SU-DHL-6 (cell line): Measurements from ENCODE around the gene UBE2O.
A peak's percentile ranks its signal among the peaks of the same experiment; 100 is the strongest.

ENCODE experiments used
- H2AFZ ChIP-seq: fragments of 200-600 bp; sonication (generic); 2 replicates; pipeline ENCODE4 v1.6.1; 2014; ENCODE audit warnings: low read depth, mild to moderate bottlenecking, moderate library complexity, mixed read lengths, antibody characterized with exemption, low read length; ENCODE audit not compliant: severe bottlenecking
- H3F3A ChIP-seq: fragments of 200-600 bp; shearing (Covaris generic); 2 replicates; pipeline ENCODE4 v1.6.0; 2016; ENCODE audit warnings: antibody characterized with exemption, mild to moderate bottlenecking; ENCODE audit not compliant: insufficient read depth
- H3K27ac ChIP-seq: fragments of 200-600 bp; sonication (generic); 2 replicates; pipeline ENCODE4 v1.5.1; 2016; ENCODE audit warnings: low read depth, mild to moderate bottlenecking, low read length, moderate library complexity, mixed read lengths
- H3K27me3 ChIP-seq: fragments of 200-600 bp; sonication (generic), shearing (Covaris generic); 2 replicates; pipeline ENCODE4 v1.6.0; 2014; ENCODE audit warnings: mild to moderate bottlenecking, low read length
- H3K36me3 ChIP-seq: fragments of 200-600 bp; sonication (generic); 2 replicates; pipeline ENCODE4 v1.6.1; 2014; ENCODE audit warnings: mild to moderate bottlenecking, low read length, mixed read lengths
- H3K4me2 ChIP-seq: fragments of 300-600, 200-600 bp; shearing (Covaris generic), sonication (generic); 2 replicates; pipeline ENCODE4 v1.6.0; 2014; ENCODE audit warnings: low read length, low read depth, mild to moderate bottlenecking; ENCODE audit not compliant: poor library complexity, severe bottlenecking
- H3K4me3 ChIP-seq: fragments of 200-600 bp; sonication (generic); 2 replicates; pipeline ENCODE4 v1.5.1; 2014; ENCODE audit warnings: antibody characterized with exemption, low read length, mild to moderate bottlenecking, mixed read lengths; ENCODE audit not compliant: insufficient read depth, poor library complexity, severe bottlenecking
- H3K79me2 ChIP-seq: fragments of 200-600 bp; sonication (generic); 2 replicates; pipeline ENCODE4 v1.6.1; 2014; ENCODE audit warnings: mild to moderate bottlenecking, low read length, moderate library complexity; ENCODE audit not compliant: insufficient read depth
- H3K9ac ChIP-seq: fragments of 200-600 bp; sonication (generic); 2 replicates; pipeline ENCODE4 v1.7.0; 2014; ENCODE audit warnings: mild to moderate bottlenecking, low read length
- H3K9me2 ChIP-seq: fragments of 200-600 bp; sonication (generic); replicated peaks from 2 replicates; pipeline ENCODE4 v1.6.1; 2014; ENCODE audit warnings: low read length; ENCODE audit not compliant: insufficient read depth
- H3K9me3 ChIP-seq: fragments of 200-600 bp; sonication (generic); 2 replicates; pipeline ENCODE4 v1.6.1; 2014; ENCODE audit warnings: low read length, mixed read lengths; ENCODE audit not compliant: insufficient read depth
- H4K20me1 ChIP-seq: fragments of 200-600 bp; sonication (generic); 2 replicates; pipeline ENCODE4 v1.6.1; 2014; ENCODE audit warnings: low read depth, mild to moderate bottlenecking, antibody characterized with exemption, low read length, moderate library complexity, mixed read lengths
- EZH2phosphoT487 ChIP-seq: fragments of 200-600 bp; sonication (generic), shearing (Covaris generic); conservative IDR thresholded peaks from 2 replicates; pipeline ENCODE4 v1.6.1; 2018; ENCODE audit warnings: mild to moderate bottlenecking, antibody characterized with exemption, low read length, moderate library complexity, mixed read lengths
- TF ChIP-seq, protein P1 (sequence below): fragments of 200-600 bp; sonication (generic); IDR thresholded peaks from one replicate; pipeline ENCODE4 v1.5.1; 2017; ENCODE audit warnings: antibody characterized with exemption, mild to moderate bottlenecking, low read length, moderate library complexity; ENCODE audit not compliant: insufficient read depth, poor library complexity, severe bottlenecking

UBE2O gene

DNA sequence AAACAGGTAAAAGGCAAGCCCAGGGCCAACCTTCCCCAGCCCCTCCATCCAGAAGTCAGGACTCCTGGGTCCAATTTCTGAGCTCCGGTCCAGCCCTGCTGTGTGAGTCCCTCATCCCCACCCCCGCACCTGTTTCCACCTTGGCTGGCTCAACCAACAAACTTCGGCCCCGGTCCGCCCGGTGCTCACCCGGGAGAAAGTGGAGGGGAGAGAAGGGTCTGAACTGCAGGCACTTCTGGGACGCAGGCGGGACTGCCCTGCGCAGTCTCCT, 47.7 kb upstream of the UBE2O start:
- no peaks in the 10 kb centered on the region for H3K9me3 ChIP-seq
- no peaks in the 10 kb centered on the region for H3K9me2 ChIP-seq
- H3F3A ChIP-seq: peaks cover 6% of the 10 kb centered on the region; the same call in 1 of the 2 replicates
- H4K20me1 ChIP-seq: no peaks in the 10 kb centered on the region
- peak overlapping the region; percentile 88 for H3K4me2 ChIP-seq
- no peaks in the 10 kb centered on the region for H3K36me3 ChIP-seq
- peak overlapping the region; percentile 96 for H3K9ac ChIP-seq
- H3K27ac ChIP-seq: peak overlapping the region; percentile 66
- peak overlapping the region; percentile 95 for H3K4me3 ChIP-seq
- peaks cover 35% of the 10 kb centered on the region for H3K79me2 ChIP-seq
- TF ChIP-seq EZH2phosphoT487: no peak
- TF ChIP-seq, protein P1, sequence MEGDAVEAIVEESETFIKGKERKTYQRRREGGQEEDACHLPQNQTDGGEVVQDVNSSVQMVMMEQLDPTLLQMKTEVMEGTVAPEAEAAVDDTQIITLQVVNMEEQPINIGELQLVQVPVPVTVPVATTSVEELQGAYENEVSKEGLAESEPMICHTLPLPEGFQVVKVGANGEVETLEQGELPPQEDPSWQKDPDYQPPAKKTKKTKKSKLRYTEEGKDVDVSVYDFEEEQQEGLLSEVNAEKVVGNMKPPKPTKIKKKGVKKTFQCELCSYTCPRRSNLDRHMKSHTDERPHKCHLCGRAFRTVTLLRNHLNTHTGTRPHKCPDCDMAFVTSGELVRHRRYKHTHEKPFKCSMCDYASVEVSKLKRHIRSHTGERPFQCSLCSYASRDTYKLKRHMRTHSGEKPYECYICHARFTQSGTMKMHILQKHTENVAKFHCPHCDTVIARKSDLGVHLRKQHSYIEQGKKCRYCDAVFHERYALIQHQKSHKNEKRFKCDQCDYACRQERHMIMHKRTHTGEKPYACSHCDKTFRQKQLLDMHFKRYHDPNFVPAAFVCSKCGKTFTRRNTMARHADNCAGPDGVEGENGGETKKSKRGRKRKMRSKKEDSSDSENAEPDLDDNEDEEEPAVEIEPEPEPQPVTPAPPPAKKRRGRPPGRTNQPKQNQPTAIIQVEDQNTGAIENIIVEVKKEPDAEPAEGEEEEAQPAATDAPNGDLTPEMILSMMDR: no peak
- no peaks in the 10 kb centered on the region for H3K27me3 ChIP-seq
- H2AFZ ChIP-seq: no peak overlapping the region

DNA sequence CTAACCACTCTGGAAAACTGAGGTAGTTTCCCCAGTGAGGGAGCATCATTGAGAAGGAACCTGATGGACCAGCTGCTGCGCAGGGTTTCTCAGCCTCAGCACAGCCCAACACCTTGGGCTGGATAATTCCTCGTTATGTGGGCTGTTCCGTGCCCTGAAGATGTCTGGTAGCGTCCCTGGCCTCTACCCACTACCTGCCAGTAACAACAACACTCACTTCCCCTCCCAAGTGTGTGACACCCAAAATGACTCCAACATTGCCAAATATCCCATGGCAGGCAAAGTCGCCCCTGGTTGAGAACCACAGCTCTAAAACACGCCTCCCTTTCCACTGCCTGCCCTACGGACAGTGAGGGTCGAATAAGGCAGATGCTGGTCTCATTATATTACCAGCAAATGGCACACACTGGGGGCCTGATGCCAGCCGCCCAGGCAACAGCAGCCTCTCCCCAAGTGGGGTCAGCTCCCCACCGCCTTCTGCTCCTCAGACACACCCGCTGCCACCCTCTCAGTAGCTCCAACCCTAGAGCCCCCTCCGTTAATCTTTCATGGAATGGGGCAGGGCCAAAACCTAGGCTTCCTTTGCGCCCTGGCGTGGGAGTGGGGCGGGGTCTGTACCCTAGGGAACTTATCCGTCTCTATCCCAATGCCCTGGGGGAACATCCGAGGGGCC, 47.3 kb upstream of the UBE2O start:
- Histone ChIP-seq H4K20me1 (no peaks in the 10 kb centered on the region), H3K9ac (peak overlapping the region; percentile 96)
- no peak for TF ChIP-seq EZH2phosphoT487
- TF ChIP-seq, protein P1: no peak

DNA sequence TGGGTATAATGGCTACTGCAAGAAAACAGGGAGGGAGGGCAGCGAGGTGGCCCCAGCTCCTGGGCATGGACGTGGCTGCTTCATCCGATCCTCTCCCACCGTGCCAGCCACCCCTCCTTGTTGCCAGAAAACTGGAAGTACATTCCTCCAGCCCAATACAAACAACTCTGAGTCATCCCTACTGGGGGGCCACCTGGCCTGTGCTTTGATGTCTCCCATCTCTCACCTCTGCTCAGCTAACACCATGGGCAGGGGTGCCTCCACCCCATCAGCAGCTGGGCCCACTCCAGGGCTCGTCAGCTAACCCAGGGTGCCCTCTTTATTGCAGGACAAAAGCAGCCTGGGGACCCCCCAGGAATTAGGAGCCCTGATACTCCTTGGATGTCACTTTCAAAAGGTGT, 46.3 kb upstream of the UBE2O start:
- Histone ChIP-seq H3K36me3 (no peaks in the 10 kb centered on the region), H2AFZ (no peak overlapping the region), H3F3A (peaks cover 12% of the 10 kb centered on the region; the same call in 1 of the 2 replicates), H3K9me3 (no peaks in the 10 kb centered on the region), H3K4me3 (peak overlapping the region; percentile 95), H3K9me2 (no peaks in the 10 kb centered on the region), H3K4me2 (peak overlapping the region; percentile 88), H3K27ac (peak overlapping the region; percentile 66), H3K9ac (peak overlapping the region; percentile 96), H4K20me1 (no peaks in the 10 kb centered on the region), H3K27me3 (no peaks in the 10 kb centered on the region), H3K79me2 (peaks cover 35% of the 10 kb centered on the region)
- TF ChIP-seq, protein P1: no peak
- no peak for TF ChIP-seq EZH2phosphoT487

More for the DNA sequence above, 47.3 kb upstream of the UBE2O start:
- H3K27ac ChIP-seq: peak overlapping the region; percentile 66
- no peaks in the 10 kb centered on the region for H3K36me3 ChIP-seq
- H3K9me3 ChIP-seq: no peaks in the 10 kb centered on the region
- peak overlapping the region; percentile 88 for H3K4me2 ChIP-seq
- peaks cover 9% of the 10 kb centered on the region; the same call in 1 of the 2 replicates for H3F3A ChIP-seq
- peaks cover 35% of the 10 kb centered on the region for H3K79me2 ChIP-seq
- peak overlapping the region; percentile 95 for H3K4me3 ChIP-seq
- no peak overlapping the region for H2AFZ ChIP-seq
- no peaks in the 10 kb centered on the region for H3K9me2 ChIP-seq
- no peaks in the 10 kb centered on the region for H3K27me3 ChIP-seq
